Activated T-cell treated with anti-CD3 and anti-CD28 coated beads, Interleukin-2, amount 50 U/mL, for 48 hours (primary cell): ENCODE data around the gene RPL3.

Experiments
- DNase-seq, 2 experiments: peaks; one replicate each; pipeline ENCODE4 v3.0.0-alpha.2; 2020

The RPL3 gene

DNA sequence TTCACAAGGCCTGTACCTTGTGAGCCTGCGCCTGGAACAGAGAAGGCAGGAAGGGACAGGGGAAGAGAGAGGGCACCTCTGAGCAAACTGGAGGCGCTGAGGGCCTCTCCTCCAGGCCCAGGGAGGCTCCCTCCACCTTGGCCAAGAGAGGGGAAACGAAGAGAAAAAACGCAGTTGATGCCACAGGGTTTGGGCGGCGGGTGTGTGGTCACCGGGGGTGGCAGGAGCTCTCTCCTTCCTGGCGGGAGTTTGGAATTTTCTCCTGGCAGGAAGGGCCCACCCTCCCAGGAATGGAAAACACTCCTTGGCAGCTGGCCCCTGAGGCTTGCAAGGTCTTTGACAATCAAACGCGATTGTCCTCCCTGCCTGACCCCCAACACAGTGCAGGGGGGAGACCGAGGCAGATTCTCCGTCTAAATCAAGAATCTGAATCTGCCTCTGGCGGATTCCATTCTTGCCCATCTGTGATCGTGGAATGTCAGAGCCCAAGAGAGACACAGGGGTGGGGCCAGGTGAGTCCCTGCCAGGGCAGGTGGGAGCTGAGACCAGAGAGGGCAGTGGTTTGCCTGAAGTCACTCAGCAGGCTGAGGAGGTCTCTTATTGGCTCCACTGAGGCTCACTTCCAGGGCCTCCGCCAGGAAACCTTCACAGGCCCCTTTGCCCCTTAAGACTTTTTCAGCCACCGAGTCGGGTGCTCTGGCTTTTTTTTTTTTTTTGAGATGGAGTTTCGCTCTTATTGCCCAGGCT lies 21.0 kb downstream of the RPL3 start:
- DNase-seq = no peak

DNA sequence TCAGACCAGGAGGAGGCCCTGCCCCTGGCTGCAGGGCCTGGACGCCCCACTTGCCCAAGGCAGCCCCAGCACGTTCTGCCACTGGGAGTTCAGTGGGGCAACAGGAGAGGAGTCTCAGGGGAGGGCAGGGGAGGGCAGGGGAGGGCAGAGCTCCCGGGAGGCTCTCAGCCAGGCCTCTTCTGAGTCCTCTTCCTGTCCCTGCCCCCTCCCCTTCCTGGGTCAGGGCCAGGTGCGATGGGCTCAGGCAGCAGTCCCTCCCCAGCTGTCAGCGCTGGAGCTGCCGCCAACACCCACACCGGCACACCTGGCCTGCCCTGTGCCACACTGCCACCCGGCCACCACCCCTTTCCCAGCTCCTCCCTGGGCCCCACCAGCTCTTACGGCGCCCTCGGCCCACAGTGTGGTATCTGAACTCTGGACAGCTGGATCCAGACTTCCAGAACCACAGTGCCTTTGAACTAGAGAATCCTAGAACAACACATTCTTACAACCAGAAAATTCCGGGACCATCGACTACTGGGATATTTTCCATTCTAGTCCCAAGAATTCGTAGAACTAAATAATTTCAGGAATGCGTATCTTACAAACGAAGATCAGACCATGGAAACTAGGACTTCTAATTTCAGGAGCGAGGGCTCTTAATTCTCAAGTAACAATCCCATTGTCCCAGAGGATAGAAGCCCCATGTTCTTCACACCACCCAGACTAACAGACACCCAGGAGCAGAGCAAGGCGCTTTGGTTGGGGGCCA lies 21.8 kb downstream of the RPL3 start:
- no peak for DNase-seq

DNA sequence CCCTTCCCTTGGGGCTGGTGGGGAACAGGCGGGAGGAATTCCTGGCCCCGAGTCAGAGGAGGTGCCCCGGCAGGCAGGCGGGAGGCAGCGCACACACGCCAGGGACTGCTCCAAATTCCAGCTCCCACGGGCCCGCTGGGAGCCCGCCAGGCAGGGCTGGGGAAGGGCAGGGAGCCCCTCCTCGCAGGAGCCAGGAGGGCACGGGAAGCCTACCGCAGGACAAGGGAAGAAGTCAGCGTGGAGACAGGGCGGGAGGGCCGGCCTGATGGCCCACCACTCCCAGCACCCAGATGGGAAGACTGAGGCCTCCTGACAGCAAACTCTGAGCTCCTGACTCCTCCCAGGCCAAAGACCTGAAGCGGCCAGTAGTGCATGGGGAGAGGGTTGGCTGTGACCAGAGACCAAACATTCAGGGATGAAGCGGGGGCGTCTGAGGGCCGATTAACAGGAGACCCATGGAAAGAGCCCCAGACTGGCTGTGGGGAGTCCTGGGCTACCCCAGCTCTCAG lies 22.4 kb downstream of the RPL3 start:
- no peak for DNase-seq

GRCh38 chr22:39296535-39296934 lies 22.9 kb downstream of the RPL3 start:
- DNase-seq = no peak

DNA sequence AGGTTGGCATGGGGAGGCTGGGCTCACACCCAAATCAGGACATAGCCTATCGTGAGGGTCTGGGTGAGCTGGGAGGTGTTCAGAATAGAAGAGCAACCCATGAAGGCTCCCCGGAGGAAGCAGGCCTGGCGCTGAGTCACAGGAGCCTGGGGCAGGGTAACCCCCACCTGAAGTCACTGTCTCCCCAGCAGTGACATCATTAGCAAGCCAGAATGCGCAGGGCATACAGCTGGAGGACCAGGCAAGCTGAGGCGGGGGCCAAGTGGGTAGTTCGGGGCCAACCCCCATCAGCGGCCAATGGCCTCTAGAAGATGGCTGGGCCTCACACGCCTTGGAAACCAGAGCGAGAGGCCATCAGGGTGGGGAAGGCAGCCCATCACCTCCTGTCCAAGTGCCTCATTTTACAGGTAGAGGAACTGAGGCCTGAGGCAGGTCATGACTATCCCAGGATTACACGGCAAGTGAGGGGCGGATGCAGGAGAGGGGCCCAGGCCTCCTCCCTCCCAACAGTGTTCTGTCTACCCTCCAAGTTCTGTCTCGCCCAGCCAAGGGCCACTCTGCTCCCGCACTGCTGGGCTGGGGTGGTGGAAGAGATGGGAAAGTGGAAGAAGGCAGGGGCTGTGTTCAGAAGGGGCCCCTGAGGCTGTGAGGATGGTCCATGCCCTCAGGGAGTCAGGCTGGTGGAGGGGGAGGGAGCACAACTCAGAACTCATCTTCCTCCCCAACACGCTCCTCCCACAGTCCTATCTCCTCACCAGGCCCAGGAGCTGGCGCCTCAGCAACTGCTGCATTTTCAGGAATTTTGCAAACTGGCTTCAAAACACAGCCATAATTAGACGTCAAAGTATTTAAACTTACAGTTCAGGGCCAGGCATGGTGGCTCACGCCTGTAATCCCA lies 24.6 kb downstream of the RPL3 start:
- DNase-seq = no peak

GRCh38 chr22:39293766-39294368 lies 25.6 kb downstream of the RPL3 start:
- no peak for DNase-seq

DNA sequence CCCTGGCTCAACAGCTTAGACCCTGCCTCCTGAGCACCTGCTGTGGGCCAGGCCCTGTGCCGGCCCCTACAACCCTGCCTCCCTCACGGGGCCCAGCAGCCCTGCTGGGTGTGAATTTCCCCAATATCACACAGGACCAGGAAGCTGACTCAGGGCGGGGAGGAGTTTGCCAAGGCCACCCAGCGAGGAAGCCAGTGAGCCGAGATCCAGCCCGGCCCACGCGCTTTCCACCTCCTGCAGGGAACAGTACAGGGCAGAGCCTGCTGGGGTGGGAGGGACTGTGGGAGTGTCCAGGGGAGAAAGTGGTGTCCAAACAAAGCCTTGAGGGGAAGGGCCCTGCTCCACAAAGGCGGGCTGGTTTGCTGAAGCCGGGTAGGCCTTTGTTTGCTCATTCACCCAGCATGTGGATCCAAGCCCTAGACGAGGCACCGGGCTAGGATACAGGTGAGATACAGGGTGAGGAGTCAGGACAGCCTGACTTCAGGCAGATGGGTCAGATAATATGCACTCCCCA lies 26.8 kb downstream of the RPL3 start:
- no peak for DNase-seq

GRCh38 chr22:39292031-39292462 lies 27.4 kb downstream of the RPL3 start:
- no peak for DNase-seq

DNA sequence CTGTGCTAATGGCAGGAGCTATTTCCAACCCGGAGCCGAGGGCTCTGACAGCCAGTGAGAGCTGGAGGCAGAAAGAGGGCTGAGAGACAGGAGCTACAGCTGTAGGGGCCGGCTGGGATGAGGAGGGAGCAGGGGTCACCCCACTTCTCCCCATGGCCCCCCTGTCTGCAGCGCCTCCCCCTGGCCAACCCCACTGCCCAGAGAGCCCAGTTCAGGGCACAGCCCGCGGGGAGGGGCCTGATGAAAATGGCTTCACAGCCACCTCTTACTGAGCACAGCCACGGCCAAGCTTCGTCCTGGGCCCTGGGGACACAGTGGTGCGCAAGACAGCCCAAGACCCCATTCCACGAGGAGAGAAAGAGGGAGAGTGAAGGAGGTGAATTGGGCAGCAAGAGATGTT lies 27.9 kb downstream of the RPL3 start:
- DNase-seq = no peak

DNA sequence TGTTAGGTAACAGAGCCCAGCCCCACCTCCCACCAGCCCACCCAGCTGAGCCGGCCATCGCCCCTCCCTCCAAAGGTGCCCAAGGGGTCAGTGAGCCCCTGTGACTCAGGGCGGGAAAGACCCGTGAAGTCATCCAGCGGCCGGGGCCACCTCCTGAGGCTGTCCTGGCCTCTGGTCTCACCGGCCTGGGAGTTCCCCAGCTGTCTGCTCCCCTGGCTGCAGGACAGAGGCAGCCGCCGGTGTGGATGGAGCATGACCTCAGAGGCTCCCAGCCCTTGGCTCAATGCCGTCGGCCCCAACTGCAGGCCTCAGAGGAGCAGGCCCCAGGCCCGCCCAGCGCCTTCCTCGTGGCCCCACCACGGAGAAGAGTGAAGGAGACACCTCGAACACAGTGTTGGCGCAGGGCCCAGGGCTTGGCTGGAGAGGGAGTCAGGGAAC lies 28.7 kb downstream of the RPL3 start:
- no peak for DNase-seq

DNA sequence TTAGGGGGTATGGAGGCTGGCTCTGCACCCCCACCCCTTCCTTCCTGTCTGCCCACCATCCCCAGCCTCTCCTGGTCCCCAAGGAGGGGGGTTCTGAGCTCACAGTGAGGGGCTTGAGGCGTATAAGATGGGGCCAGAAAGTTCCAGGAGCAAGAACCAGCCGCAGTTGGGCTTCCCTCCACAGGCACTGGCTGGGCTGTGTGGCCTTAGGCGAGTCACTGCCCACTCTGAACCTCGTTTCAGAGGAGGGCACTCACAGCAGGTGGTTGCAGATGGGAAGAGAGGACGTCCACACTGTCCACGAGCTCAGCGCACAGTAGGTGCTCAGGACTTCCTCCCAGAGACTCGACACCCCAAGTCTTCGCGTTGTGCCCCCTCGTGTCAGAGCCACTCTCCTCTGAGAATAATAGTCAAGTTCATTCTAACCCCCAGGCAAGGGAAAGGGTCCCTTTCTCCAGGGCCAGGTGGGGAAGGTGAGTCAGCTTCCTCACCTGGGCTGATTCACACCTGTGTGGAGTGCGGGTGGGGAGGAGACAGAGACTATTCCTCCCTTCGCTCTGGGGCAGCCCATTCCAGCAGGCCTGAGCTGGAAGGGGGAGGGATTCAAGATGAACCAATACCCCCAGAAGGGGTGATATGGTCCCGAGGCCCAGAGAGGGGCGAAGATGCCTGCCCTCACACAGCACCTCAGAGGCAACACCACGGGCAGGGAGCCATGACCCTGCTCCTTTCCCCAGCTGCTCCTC lies 29.3 kb downstream of the RPL3 start:
- no peak for DNase-seq

- DNase-seq = no peak
These were observed 29.9 kb downstream of the RPL3 start for GRCh38 chr22:39289533-39289932.

GRCh38 chr22:39288135-39288898 lies 31.1 kb downstream of the RPL3 start:
- DNase-seq = no peak

- no peak for DNase-seq
These were observed 32.2 kb downstream of the RPL3 start for GRCh38 chr22:39287076-39287725.

DNA sequence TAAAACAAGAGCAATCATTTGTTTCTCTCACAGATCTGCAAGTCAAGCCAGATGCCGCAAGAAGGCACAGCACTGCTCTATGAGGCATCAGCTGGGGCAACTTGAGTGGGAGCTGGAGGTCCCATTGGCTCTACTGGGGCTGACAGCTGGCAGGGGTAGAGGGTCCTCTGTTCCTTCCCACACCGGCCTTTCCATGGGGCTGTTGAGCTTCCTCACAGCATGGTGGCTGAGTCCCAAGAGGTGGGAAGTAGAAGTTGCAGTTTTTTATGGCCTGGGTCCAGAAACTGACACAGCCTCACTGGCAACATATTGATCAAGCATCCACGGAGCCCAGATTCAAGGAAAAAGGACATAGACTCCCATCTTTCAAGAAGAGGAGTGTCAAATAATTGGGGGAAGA lies 34.4 kb downstream of the RPL3 start:
- DNase-seq = no peak

DNA sequence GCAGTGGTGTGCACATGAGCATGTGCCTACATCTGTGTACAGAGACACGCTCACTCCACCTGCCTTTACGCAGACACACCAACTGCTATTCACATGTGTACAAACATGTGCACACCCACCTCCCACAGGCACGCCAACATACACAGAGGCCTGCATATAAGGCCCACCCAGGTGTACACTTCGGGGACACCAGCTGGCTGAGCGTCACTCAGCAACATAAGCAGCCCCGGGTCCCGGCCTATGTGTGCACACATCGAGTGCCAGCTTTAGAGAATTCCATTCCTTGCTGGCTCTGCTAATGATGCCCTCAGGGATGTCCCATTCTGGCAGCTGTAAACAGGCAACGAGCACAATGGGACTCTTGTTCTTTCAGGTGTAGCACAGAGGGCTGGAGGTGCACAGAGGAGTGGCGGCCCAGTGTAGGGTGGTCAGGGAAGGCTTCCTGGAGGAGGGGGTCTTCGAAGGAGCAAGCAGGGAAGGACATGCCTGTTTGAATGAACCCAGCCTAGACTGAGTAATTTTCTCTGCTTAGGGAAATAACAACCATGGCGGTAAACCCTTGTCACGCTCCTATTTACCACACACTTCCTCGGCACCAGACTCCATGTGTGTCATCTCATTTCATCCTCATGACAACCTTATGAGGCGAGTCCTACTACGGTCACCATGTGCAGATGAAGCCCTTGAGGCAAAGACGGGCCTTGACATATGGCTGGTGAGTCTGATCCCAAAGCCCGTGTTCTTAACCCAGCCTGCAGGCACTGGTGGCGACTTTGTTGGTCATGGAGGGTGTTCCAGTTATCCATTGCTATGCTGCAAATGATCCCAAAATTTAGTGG lies 35.1 kb downstream of the RPL3 start:
- no peak for DNase-seq

- DNase-seq = no peak
These were observed 35.9 kb downstream of the RPL3 start for GRCh38 chr22:39283322-39284141.

DNA sequence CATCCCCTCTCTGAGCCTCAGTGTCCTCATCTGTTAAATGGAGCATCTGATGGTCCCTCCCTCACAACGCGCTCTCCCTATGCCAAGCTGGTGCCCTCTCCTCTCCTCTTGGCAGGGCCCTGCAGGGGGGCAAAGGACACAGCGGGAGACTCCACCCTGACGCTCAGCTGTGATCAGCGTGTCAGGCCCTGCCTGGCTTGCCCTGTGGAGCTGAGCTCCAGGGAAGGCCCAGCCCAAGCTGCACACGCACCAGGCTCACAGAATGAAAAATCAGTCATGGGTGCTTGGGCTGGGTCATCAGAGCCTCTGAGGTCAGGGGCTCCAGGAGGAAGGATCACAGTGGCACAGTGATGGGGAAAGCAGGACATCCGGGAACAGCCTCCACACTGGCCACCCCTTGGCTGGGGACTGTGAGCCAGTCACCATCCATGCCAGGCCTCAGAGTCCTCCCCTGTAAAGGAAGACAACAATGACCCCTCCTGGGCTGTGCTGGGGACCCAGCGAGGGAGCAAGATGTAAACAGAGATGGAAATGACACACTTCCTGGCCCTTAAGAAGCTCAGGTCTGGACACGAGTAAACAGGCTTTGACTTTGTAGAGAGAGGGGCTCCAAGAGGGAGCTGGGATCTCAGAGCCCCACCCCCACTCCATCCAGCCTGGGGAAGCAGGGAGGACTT lies 36.6 kb downstream of the RPL3 start:
- DNase-seq = no peak
